ENCODE measurements around the gene ITGAD.
A peak's percentile ranks its signal among the peaks of the same experiment; 100 is the strongest.

Gene ITGAD

DNA sequence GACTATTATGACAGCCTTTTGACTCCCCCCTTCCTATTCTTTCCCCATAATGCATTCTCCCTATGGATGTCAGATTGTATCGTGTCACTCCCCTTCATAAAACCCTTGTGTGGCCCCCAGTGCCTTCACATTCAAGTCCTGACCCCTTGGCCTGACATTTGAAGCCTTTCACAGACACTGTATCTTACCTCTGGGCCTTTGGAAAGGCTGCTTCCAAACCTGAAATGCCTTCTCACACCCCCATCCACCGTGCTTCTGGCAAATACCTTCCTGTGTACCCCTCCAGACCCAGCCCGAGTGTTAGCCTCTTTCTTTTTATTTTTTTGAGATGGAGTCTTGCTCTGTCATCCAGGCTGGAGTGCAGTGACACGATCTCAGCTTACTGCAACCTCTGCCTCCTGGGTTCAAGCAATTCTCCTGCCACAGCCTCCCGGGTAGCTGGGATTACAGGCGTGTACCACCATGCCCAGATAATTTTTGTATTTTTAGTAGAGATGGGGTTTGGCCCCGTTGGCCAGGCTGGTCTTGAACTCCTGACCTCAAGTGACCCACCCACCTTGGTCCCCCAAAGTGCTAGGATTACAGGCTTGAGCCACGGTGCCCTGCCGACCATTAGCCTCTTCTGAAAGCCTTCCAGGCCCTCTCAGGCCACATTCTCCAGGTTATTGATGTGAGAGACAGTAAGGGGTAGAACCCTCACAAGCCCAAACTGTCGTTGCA lies 68.2 kb downstream of the ITGAD start:
- DNase-seq, result no peak

DNA sequence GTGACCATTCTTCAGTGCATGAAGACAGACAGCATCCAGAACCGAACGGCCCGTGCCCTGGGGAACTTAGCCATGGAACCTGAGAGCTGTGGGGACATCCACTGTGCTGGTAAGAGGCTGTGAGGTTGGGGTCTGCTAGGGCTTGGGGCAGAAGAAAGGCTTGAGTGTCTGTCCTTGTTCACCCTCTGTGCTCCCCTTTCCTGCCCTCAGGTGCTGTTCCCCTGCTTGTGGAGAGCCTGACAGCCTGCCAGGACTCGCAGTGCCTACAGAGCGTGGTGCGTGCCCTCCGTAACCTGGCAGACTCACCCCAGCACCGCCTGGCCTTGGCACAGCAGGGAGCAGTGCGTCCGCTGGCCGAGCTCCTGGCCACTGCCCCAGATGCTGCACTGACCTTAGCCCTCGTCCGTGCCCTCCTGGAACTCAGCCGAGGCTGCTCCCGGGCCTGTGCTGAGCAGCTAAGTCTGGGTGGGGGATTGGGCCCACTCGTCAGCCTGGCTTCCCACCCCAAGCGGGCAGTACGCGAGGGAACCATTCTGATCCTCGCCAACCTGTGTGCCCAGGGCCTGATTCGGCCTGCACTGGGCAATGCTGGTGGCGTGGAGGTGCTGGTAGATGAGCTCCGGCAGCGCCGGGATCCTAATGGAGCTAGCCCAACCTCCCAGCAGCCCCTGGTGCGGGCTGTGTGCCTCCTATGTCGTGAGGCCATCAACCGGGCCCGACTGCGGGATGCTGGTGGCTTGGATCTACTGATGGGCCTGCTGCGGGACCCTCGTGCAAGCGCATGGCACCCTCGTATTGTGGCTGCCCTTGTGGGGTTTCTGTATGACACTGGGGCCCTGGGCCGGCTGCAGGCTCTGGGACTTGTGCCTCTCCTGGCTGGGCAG lies 69.0 kb downstream of the ITGAD start:
- no peak for DNase-seq

DNA sequence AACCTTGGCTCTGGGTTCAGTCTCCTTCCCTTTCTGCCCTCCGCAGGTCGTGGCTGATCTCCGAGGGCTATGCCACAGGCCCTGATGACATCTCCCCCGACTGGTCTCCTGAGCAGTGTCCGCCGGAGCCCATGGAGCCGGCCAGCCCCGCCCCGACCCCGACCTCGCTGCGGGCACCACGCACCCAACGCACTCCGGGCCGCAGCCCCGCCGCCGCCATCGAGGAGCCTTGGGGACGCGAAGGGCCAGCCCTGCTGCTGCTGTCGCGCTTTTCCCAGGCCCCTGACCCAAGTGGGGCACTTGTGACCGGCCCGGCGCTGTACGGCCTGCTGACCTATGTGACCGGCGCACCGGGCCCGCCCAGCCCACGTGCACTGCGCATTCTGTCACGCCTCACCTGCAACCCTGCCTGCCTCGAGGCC lies 71.2 kb downstream of the ITGAD start:
- DNase-seq, result no peak

DNA sequence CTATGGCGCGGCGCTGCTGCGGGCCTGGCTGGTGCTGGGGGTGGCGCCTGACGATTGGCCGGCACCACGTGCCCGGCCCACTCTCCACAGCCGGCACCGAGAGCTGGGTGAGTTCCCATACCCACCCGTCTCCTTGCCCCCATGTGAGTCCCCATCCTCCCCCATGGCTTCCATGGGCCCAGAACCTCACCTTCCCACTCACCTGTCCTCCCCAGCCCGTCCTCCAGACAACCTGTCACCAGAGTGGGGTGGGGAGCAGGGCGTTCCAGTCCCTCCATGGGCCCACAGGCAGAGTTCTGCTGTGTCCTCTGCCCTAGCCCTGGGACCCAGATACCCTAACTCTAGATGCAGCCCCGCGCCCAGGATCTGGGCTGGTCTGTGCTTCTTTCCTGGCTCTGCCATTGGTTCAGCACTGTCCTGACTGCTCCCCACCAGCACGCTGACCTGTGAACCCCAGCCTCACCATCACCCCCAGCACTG lies 71.7 kb downstream of the ITGAD start:
- no peak for DNase-seq

DNA sequence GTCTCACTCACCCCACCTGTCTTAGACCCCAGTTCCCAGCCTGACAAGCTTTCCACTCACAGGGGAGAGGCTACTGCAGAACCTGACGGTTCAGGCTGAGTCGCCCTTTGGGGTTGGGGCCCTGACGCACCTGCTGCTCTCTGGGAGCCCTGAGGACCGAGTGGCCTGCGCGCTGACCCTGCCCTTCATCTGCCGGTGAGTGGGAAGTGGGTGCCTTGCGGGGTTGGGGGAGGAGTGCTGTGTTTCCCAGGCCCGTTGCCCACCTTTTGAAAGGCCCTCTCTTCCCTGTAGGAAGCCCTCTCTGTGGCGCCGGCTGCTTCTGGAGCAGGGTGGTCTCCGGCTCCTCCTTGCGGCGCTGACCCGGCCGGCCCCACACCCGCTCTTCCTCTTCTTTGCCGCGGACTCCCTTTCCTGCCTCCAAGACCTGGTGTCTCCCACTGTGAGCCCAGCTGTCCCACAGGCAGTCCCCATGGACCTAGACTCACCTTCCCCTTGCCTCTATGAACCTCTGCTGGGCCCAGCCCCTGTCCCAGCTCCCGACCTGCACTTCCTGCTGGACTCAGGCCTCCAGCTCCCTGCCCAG lies 72.7 kb downstream of the ITGAD start:
- DNase-seq, result no peak

DNA sequence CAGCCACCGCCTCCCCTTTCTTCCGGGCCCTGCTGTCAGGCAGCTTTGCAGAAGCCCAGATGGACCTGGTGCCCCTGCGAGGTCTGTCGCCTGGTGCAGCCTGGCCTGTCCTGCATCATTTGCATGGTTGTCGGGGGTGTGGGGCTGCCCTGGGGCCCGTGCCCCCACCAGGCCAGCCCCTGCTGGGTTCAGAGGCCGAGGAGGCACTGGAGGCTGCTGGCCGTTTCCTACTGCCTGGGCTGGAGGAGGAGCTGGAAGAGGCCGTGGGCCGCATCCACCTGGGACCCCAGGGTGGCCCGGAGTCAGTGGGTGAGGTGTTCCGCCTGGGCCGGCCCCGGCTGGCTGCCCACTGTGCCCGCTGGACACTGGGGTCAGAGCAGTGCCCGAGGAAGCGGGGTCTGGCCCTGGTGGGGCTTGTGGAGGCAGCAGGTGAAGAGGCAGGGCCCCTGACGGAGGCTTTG lies 73.3 kb downstream of the ITGAD start:
- no peak for DNase-seq

DNA sequence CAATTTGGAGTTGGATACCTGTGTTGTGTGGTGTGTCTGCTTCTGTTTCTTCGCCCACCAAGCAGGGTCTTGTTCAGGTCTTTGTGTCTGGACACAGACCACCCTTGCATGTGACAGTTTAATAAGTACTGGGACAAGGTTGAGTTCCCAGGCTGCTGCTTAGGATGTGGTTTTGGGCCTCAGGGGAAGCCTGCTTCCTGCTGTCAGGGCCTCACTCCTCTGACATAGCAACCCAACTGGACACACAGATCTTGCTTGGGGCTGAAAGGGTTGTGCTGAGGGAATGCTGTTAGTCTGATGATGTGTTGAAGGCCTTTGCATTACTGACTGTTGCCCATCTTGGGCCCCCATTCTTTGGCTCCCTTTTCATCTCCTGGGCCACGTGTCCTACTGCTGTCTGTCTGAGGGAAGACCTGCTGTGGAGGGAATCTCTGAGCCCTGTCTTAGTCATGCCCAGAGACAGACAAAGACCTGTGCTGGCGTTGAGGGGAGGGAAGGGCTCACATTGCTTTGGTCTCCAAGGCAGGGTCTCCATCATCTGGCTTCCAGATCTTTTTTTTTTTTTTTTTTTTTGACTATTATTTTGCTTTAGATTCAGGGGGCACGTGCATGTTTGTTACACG lies 74.1 kb downstream of the ITGAD start:
- peak; percentile 30 for DNase-seq

DNA sequence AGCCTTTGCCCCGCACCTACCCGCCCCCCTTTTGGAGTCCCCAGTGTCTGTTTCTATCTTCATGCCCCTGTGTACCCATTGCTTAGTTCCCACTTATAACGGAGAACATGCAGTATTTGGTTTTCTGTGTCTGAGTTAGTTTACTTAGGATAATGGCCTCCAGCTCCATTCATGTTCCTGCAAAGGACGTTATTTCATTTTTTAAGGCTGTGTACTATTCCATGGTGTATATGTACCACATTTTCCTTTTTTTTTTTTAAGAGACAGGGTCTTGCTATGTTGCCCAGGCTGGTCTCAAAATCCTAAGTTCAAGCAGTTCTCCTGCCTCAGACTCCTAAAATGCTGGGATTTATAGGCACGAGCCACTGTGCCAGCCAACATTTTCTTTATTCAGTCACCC lies 74.7 kb downstream of the ITGAD start:
- no peak for DNase-seq

DNA sequence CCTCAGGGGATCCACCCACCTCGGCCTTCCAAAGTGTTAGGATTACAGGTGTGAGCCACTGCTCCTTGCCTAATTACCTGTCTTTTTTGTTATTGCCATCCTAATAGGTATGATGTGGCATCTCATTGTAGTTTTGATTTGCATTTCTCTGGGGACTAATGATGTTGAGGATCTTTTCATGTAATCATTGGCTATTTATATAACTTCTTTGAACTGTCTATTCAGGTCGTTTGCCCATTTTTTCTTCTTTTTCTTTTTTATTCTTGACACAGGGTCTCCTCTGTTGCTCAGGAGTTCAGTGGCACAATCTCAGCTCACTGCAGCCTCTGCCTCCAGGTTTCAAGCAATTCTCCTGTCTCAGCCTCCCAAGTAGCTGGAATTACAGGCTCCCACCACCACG lies 77.5 kb downstream of the ITGAD start:
- no peak for DNase-seq

DNA sequence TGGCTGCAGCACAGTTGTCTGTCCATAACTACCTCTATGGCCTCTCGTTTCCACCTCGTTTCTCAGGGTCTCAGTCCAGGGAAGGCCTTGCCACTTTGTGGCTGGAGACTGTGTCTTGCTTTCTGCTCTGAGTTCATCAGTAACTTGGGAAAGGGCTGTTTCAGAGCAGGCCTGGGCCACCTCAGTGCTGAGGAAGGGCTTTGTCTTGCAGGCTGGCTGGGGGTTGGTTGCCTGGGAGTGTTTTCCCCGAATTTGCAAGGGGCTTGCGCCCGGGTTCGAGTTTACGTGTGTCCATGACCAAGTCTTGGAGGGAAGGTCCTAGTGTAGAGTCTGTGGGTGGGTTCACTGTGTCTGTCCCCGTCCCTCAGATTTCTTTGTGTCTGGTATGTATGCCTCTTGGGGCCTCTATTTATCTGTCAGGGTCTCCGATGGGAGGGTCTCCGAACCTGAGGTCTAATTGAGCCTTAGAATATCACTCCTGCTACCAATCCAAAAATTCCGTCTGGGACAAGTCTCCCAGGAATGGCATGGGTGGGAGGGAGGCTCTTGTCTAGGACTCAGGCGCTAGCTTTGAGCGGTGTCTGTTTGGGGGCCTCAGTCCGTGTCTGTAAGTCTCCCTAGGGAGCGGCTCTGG lies 78.2 kb downstream of the ITGAD start:
- DNase-seq, result no peak

DNA sequence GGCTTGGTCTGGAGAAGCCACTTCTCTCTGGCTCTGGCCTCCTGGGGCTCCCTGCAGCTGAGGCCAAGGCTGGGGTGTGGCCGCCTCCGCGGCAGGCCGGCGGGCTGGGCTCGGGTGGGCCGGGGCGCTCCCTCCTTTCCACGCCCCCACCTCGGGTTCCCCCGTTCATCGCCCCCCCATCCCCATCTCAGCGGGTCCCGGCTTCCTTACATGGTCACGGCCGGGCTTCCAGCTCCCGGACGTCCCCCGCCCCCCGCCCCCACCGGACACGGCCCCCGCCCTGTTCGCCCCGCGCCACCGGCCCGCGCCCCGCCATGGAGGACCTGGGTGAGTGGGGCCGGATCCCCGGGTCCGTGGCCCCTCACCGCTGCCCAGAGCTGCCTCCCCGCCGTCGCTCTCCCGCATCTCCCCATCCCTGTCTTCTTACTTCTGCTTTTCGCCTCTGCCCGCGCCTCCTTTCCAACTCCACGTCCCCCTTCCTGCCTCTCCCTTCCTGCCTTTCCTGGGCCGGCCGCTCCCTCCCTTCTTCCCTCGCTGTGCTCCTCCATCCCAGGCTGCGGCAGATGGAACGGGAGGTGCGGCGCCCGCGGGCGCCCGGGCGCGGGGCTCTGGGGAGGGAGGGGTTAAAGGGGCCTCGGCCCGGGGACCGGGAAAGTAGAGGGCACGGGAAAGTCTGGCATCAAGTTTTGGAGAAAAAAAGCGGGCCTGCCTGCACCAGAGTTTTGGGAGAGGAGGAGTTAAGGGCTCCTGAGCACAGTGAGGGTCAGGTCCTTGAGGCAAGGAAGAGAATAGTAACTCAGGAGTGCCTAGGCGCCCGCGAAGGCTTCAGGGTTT lies 79.0 kb downstream of the ITGAD start, which contains the start of gene TGFB1I1:
Gene TGFB1I1 (plus strand): TSS at position 278 of the 834 bp plus-strand sequence. CDS start 37 bp downstream, at position 315.
- no peak for DNase-seq

DNA sequence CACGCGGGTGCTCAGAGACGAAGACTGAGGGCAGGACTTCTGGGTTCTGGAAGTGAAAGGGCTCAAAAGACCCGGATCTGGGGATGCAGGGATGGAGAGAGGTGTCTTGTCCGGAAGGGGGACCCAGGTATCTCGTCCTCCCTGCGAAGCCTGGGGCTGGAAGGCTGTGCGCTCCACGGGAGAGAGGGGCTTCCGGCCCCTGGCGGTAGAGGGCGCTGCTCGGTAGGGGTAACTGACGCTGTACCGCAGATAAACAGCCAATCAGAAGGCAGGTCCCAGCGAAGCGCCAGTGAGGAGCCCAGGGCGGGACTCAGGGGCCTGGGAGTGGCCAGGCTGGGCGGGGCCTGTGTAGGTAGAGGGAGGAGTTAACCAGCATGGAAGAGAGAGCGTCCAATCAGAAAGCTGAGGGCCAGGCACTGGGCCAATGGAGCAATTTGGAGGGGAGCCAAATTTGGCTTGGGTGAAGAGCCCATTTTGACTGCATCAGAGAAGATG lies 79.6 kb downstream of the ITGAD start:
- DNase-seq, result peak; percentile 47

DNA sequence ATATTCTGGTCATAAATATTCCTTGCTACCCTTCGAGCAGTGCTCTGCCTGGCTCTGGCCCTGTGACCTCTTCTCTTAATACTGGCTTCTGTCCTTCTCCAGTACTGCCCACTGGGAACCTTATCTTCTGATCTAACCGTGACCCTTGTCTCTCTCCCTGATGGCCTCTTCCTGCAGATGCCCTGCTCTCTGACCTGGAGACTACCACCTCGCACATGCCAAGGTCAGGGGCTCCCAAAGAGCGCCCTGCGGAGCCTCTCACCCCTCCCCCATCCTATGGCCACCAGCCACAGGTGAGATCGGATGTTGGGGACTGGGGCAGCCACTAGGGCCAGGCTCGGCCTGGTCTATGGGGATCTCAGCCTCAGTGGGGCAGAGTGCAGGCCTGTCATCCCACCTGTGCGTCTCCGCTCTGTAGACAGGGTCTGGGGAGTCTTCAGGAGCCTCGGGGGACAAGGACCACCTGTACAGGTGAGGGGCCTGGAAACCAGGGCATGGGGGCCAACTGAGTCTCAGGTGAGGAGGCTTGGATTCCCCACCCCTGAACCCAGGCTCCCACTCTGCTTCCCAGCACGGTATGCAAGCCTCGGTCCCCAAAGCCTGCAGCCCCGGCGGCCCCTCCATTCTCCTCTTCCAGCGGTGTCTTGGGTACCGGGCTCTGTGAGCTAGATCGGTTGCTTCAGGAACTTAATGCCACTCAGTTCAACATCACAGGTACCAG lies 80.3 kb downstream of the ITGAD start:
- no peak for DNase-seq

DNA sequence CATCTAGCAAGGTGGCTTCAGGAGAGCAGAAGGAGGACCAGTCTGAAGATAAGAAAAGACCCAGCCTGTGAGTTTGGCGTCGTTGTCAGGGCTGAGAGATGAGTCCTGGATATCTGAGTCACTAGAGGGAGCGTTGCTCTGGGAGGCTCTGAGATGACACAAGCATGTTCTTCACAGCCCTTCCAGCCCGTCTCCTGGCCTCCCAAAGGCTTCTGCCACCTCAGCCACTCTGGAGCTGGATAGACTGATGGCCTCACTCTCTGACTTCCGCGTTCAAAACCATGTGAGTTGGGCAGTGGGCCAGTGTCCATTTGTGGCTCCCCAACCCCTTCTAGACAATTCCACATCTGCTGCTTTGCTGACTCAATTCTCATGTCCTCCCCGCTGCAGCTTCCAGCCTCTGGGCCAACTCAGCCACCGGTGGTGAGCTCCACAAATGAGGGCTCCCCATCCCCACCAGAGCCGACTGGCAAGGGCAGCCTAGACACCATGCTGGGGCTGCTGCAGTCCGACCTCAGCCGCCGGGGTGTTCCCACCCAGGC lies 81.1 kb downstream of the ITGAD start:
- no peak for DNase-seq

DNA sequence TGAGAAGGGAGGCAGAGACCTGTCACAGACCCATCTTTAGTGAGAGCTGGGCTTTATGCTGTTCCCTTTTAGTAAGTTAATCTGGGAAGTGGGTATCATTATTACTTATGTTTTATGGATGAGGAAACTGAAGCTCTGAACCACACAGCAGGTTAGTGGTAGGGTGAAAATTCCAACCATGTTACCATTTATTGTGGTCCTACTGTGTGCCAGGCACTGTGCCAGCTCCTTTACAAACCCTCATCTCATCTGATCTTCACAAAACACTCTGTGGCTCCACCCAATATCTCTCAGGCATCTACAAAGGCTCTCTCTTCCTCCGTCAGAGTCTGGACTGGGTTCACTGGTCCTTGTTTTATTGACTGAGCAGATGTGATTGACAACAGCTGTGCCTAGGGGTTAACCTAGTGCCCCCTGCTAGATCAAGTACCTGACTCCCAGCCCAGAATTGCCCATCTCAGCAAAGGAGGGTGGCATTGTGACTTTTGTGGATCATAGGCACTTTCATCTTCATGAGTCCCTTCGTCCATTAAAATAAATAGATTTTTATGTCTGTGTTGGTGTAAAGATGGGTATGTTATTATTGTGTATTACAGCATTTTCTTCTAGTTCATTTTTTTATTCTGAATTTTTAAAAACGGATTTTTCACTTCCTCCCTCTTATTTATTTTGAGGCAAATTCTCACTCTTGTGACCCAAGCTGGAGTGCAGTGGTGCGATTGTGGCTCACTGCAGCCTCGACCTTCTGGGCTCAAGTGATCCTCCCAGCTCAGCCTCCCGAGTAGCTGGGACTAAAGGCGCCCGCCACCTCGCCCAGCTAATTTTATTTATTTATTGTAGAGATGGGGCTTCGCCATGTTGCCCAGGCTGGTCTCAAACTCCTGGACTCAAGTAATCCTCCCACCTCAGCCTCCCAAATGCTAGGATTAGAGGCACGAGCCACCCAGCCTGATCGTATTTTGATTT lies 81.9 kb downstream of the ITGAD start:
- DNase-seq, result no peak

DNA sequence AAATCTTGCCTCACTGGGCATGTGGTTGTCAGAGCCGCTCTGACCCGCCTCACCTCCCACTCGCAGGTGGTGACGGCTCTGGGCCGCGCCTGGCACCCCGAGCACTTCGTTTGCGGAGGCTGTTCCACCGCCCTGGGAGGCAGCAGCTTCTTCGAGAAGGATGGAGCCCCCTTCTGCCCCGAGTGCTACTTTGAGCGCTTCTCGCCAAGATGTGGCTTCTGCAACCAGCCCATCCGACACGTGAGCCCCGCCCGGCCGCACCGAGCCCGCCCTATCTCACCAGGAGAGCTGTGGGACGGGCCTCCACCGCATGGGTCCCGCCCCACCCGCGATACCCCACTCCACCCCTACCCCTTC lies 82.8 kb downstream of the ITGAD start:
- DNase-seq, result no peak
